ENCODE results near the gene ARL15.
"Not testable (repeated sequence)": the region's sequence is repeated elsewhere in the genome, so short reads cannot be mapped to it uniquely, and the experiment has no call there.

Gene ARL15

GRCh38 chr5:53882006-53882675 lies 428.2 kb downstream of the ARL15 start:
- no peak for DNase-seq

GRCh38 chr5:53879708-53880323 lies 430.6 kb downstream of the ARL15 start:
- DNase-seq, result no peak

GRCh38 chr5:53878015-53878414 lies 432.4 kb downstream of the ARL15 start:
- no peak for DNase-seq

- no peak for DNase-seq
Measured at GRCh38 chr5:53877243-53877642, 433.1 kb downstream of the ARL15 start.

DNA sequence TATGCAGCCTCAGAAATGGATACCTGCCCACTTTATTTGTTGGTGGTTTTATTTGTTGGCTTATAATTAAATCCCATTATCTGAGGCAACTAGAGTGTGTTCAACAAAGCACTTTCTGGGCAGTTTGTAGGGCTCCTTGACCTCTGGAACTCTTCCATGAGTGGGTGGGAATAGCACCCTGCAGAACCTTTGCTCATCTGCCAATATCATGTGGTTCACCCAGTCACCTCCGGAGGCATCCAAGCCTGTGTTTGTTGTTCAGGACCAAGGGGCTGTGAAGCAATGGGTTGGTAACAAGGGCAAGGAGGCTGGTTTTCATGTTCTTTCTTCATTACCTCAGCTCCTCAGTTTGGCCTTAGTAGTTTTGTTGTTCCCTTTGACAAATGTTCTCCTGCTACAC lies 436.0 kb downstream of the ARL15 start:
- no peak for DNase-seq

DNA sequence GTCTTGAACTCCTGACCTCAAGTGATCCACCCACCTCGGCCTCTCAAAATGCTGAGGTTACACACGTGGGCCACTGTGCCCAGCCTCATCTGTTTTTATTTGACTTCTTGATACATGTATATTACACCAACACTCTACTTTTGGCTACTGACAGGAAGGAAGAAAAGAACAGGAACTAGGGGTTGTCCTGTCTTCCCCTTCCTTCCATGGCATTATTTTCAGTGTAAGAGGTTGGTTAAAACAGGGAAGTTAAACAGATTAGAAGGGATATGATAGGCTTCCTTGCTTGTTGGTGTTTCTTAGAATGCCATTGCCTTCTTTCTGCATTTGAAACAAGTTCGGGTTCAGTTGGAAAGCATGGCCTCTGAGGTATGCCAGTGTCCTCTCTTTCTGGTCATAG lies 437.1 kb downstream of the ARL15 start:
- no peak for DNase-seq

- DNase-seq, result no peak
Measured at GRCh38 chr5:53871775-53872174, 438.6 kb downstream of the ARL15 start.

- DNase-seq, result no peak
Measured at GRCh38 chr5:53871050-53871449, 439.3 kb downstream of the ARL15 start.

DNA sequence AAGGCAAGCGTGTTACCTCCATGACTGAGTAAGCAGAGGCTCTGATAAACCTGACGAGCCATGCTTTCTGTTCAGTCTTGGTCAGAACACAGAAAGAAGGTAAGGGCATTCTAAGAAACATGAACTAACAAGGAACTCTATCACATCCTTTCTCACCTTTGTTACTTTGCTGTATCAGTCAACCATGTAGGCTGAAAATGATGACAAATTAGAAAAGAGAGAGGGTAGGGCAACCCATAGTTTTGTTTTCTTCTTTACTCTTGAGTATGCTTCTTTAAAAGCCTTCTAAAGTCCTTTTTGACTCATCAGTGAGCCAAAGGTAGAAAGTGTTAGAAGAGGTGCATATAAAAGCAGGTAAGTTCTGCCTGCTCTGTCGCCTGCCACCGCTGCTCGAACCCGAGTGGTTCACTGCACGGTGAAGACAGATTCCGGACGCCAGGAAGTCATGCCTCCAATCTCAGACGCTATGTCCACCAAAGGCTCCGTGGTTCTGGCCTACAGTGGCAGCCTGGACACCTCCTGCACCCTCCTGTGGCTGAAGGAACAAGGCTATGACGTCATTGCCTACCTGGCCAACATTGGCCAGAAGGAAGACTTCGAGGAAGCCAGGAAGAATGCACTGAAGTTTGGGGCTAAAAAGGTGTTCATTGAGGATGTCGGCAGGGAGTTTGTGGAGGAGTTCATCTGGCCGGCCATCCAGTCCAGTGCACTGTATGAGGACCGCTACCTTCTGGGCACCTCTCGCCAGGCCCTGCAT lies 451.5 kb downstream of the ARL15 start:
- no peak for DNase-seq

DNA sequence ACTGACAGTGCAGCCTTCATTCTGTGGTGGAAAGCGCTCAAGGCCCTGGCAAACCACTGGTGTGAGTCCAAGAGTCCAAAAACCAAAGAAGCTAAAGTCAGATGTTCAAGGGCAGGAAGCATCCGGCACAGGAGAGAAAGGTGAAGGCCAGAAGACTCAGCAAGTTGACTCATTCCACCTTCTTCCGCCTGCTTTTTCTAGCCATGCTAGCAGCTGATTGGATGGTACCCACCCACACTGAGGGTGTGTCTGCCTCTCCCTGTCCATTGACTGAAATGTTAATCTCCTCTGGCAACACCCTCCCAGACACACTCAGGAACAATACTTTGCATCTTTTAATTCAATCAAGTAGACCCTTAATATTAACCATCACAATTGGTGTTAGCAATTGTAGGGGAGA lies 453.9 kb downstream of the ARL15 start:
- DNase-seq, result no peak

DNA sequence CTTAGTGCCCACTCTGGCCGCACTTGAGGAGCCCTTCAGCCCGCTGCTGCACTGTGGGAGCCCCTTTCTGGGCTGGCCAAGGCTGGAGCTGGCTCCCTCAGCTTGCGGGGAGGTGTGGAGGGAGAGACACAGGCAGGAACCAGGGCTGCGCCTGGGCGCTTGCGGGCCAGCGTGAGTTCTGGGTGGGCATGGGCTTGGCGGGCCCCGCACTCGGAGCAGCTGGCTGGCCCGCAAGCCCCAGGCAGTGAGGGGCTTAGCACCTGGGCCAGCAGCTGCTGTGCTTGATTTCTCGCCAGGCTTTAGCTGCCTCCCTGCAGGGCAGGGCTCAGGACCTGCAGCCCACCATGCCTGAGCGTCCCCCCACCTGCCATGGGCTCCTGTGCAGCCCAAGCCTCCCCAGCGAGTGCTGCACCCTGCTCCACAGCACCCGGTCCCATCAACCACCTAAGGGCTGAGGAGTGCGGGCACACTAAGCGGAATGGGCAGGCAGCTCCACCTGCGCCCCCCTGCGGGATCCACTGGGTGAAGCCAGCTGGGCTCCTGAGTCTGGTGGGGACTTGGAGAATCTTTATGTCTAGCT lies 473.4 kb downstream of the ARL15 start:
- DNase-seq, result not testable (repeated sequence)

DNA sequence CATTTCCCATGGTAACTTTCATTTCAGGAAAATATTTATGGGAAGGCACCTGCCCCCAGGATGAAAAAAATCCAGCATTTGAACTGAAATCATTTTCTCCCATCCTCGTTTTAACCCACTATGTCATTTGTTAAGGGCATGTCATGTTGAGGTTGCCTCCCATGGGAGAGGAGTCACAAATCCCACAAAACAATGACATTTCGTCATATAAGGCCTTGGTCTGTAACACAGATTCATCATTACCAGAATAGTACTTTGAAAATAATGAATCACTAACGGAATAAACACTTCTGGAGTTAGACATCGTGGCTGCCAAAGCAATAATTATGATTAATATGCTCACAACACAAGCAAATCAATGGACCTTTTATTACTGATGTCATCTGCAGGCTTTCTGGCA lies 475.9 kb downstream of the ARL15 start:
- no peak for DNase-seq

All from effector CD8-positive, alpha-beta T cell (primary cell).